DMS114 treated with DMSO at 0.1 percent for 48 hours (cell line): ENCODE results near the gene SIGLEC5.

Source experiments
- DNase-seq: peaks from one replicate; lab custom pipeline; 2025; ENCODE audit not compliant: unreplicated experiment; lab: John Stamatoyannopoulos, UW

SIGLEC5 gene

DNA sequence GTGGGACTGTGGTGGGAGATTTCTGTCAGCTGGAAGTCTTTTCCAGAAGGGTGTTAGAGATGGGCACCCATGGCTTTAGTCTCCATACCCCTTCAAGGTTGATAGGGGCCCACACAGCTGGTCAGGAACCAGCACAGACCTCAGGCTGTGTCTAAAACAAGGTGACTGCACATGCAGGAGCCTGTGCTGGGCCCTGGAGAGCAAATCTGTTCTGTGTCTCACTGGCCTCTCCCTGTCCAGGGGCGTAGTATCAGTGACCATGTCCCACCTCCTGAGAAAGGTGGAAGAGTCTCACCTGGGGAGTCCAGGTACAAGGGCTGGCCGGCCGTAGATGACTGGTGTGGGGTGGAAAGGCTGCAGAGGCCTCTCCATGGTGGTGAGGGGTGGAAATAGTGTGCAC, 39.8 kb downstream of the SIGLEC5 start:
- no peak for DNase-seq

DNA sequence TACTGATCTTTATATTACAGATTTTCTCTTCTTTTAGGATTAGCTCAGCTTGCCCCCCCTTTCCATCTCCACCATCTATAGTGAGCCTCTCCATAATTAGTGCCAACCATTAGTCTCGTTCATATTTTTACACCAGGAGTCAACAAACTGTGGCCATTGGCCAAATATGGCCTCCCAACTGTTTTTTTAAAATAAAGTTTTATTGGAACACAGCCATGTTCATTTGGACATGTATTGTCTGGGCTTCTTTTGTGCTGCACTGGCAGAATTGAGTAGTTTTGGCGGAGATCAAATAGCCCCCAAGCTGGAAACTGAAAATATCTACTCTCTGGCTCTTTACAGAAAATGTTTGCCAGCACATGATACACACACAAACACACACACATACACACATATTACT, 40.7 kb downstream of the SIGLEC5 start:
- DNase-seq: no peak

DNA sequence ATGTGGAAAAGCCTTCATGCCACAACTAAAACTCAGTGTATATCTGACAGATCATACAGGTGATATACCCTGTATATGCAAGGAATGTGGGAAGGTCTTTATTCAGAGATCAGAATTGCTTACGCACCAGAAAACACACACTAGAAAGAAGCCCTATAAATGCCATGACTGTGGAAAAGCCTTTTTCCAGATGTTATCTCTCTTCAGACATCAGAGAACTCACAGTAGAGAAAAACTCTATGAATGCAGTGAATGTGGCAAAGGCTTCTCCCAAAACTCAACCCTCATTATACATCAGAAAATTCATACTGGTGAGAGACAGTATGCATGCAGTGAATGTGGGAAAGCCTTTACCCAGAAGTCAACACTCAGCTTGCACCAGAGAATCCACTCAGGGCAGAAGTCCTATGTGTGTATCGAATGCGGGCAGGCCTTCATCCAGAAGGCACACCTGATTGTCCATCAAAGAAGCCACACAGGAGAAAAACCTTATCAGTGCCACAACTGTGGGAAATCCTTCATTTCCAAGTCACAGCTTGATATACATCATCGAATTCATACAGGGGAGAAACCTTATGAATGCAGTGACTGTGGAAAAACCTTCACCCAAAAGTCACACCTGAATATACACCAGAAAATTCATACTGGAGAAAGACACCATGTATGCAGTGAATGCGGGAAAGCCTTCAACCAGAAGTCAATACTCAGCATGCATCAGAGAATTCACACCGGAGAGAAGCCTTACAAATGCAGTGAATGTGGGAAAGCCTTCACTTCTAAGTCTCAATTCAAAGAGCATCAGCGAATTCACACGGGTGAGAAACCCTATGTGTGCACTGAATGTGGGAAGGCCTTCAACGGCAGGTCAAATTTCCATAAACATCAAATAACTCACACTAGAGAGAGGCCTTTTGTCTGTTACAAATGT, 42.7 kb downstream of the SIGLEC5 start:
- DNase-seq: no peak

DNA sequence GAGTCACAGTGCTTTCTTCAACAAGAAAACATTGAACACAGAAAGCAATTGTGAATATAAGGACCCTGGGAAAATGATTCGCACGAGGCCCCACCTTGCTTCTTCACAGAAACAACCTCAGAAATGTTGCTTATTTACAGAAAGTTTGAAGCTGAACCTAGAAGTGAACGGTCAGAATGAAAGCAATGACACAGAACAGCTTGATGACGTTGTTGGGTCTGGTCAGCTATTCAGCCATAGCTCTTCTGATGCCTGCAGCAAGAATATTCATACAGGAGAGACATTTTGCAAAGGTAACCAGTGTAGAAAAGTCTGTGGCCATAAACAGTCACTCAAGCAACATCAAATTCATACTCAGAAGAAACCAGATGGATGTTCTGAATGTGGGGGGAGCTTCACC, 43.4 kb downstream of the SIGLEC5 start:
- DNase-seq: no peak

DNA sequence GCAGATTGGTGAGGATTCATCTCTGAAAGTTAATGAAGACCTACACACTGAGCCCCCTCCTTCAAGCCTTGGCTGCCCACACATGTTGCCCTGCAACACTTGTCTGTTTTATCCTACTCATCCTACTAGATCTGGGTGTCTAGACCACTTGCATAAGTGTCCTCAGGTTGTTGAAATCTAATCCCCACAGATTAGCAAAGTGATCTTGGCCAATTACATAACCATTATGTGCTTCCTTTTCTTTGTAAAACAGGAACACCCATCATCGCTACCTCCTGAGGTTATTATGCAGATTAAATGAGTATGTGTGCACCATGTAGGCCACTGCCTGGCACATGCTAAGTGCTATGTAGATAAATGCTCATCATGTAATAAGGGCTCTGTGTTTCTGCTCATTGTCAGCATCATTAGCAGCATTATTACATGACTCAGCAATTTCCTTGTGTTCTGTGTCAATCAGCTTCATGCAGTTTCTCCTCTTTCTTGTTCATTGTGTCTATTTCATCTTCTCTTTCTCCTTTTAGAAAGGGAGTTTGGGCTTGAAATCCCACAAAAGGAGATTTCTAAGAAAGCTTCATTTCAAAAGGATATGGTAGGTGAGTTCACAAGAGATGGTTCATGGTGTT, 44.0 kb downstream of the SIGLEC5 start:
- DNase-seq: no peak

DNA sequence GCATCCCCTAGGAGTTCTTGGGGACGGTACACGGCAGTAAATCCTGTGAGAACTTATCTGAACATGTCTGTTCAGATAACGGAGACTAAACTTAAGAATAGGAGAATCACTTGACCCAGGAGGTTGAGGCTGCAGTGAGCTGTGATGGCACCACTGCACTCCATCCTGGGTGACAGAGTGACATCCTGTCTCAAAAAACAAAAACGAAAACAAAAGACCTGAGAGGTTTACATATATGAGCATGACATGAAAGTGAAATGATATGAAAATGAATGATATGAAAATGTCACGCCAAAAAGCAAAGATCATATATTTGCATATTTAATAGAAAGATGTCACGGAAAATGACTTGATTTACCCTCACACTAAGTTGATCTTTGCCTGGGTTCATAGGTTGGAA, 53.4 kb downstream of the SIGLEC5 start:
- DNase-seq: no peak

DNA sequence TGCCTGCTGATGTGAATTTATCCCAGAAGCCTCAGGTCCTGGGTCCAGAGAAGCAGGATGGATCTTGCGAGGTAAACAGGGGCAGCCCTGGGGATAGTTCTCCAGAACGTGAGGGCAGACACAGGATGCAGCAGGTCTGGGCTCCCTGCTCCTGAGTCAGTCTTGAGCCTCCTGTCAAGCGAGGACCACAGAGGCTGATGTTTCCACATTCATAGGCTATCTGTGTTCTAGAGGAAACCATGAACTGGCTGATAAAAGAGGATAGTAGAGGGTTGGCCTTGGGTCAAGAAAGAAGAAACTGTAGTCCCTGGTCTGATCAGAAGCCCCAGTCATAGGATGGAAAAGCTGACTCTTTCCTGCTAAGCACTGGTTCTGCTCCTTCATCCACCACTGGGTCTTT, 56.9 kb downstream of the SIGLEC5 start:
- no peak for DNase-seq

DNA sequence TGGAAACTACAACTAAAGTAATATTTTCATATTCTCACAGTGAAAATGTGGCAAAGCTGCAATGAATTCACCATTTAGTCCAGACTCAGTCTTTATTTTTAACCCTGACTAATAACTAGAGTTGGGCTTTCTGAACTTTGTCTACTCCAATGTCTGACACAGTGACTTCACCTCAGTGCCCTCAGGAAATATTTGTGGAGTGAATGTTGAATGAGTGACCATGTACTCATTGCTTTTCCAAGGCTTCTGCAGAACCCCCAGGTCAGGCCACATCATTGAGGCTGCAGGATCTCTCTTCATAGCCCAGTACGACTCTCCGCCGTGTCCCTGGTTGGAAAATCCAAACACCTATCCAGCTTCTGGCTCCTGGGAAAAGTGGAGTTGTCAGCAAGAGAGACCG, 57.3 kb downstream of the SIGLEC5 start:
- no peak for DNase-seq

DNA sequence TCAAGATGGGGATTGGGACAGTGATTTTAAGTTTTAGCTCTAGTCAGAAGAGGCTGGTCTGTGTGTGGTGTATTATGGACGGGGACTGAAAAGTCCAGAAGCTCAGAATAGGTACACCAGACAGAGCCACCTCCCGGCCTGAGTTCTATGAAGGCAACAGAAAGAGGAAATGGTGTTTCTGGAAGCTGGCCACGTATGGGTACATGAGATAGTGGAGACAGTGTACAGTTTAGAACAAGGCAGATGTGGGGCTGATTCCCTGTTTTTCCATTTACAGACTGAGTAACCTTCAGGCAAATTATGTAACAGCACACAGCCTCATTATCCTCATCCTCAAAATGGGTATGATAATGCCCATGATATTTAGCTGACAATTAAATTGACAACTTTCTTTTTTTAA, 57.8 kb downstream of the SIGLEC5 start:
- DNase-seq: no peak

DNA sequence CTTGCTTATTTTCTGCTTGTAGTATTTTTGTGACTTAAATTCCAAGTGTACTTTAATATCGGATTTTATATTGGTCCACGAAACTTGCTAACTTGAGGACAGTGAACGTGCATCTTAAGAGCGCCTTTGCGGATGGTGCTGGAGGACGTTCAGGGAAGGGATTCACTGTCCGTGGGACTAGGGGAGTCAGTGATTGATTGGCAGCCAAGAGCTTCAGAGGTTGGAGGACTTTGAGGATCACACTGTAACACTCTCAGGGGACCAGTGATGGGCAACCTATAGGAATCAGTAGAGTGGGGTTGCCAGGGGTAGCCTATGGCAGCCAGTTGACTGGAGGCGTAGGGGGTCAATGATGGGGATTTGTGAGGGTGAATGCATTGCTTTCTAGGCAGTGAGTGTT, 58.6 kb downstream of the SIGLEC5 start:
- DNase-seq: no peak

DNA sequence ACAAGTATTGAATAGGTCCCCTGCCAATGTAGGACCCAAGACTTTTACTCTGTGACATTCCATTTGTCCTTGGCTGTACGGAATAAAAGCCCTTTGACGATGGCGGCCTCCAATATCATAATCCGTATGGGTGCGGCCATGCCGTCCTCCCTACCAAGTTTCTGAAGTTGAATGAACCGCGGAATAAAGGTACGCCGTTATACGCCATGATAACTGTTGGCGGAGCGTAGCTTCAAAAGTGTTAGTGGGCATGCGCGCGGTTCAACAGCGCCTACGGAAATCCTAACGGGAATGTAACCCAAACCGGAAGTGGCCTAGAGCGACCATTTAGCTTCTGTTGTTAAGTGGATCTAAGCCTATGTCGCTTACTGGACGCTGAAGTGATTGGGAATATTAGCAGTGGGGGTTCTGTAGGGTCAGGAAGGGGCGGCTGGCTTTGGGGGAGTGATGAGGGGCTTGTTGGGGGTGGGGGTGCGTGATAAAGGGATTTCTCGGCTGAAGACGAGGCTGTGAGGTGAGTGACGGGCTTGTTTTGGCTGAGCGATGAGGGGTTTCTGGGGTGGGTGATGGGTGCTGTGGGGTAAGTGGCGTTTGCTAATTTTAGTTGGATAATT, 59.1 kb downstream of the SIGLEC5 start, which contains the start of gene ZNF175:
TSS of gene ZNF175 (plus strand) at position 322 of the 614 bp plus-strand sequence. CDS start 2,047 bp downstream, outside the sequence.
- peak; percentile 97 for DNase-seq

DNA sequence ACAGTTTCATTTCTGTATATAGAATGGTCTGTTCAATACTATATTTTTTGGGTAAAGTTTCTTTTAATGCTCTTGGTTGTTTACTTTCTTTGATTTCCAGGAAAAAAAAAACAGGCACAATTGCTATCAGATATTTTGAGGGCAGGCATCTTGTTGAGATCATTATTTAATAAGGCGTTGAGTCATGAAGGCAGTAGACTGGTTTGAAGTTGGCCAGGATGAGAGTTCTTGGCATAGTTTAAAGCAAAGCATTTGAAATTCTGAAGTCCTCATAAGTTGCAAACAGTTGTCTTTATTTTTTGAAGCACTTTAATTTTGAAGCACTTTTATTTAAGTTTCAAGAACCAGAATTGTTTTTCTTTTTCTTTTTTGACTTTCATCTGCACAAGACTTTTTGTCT, 61.7 kb downstream of the SIGLEC5 start:
- DNase-seq: no peak

DNA sequence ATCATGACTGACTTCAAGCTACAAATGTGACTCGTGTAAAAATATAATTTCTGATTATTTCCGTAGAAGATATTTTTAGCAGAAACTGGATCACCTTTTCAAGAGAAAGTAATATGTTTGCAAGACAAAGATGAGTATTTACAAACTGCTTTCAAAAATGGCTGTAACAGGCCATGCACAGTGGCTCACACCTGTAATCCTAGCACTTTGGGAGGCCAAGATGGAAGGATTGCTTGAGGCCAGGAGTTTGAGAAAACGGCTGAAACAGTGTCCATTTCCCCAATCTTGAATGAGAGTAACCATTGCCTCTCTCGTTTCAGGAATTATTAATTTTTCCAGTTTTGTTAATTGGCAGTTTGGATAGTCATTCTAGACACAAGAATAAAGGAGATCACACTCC, 62.6 kb downstream of the SIGLEC5 start:
- no peak for DNase-seq

DNA sequence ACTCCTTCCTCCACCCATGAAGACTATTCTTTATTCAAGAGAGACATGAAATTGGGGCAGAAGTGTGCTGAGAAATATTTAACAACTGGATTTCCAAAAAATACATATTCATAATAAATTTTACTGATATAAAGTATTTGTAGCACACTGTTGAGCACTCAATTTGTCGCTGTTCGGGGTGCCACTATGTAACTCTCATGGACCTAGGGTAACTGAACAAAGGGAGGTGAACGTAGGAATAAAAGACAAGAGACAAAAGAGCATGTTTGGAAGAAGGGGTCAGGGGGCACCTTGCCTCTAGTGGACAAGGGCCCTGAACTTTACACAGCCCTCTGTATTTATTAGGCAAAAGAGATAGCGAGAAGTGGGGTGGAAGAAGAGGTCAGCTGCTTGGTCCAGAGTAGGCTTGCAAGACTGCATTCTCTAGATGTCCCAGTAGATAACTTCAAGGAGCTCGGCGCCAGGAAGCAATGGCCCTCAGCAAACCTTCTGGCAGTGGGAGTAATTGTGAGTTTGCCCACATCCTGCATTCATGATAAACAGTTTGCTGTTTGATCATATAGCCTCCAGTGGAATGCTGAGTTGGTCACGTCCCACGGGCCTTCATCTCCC, 63.6 kb downstream of the SIGLEC5 start:
- DNase-seq: no peak

DNA sequence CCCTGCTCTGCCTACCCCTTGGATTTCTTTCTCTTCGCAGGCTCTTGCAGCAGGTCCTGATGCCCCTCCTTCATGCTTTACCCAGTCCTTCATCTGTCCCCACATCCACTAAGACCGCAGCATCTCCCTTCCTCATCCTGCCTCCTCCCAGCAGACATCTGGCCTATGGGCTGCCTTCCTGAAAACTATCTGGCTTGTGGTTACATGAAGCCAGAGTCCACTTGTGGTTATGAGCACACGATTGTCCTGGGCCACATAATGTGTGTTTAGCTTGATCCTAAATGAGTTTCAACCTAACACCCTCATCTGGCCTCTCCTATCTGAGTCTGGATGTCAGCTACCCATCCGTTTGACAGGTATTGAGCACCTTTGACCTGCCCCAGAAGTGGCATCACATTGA, 64.6 kb downstream of the SIGLEC5 start:
- no peak for DNase-seq

DNA sequence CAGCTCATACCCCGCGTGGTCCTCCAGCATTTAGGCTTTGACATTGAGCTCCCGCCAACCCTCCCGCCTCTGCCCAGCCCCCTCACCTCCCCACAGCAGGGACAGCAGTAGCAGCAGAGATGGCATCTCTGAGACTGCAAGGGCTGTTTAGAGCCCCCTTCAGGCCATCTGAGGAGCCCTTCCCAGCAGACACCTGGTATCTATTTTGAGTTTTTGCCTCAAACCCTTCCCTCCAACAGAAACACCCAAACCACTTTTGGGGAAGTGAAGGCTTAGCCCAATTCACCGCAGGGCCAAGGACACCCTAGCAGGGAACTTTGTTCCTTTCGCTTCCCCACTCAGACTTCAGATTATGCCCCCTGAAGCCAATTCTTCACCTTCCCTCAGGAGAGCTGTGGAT, 65.4 kb downstream of the SIGLEC5 start:
- DNase-seq: no peak
